ENCODE data around the gene TESK2. TPM values are rescaled to one million over a fixed set of nuclear protein-coding genes. Genes with fewer than 3 reads are reported as not detected.
A peak's percentile ranks its signal among the peaks of the same experiment; 100 is the strongest.

The TESK2 gene
- total and polyA plus RNA-seq, 2 of the 8 experiments (the other 6 are each of a cell fraction or from before 2014, with no cell fraction given), result 10.8 to 12.6 TPM

DNA sequence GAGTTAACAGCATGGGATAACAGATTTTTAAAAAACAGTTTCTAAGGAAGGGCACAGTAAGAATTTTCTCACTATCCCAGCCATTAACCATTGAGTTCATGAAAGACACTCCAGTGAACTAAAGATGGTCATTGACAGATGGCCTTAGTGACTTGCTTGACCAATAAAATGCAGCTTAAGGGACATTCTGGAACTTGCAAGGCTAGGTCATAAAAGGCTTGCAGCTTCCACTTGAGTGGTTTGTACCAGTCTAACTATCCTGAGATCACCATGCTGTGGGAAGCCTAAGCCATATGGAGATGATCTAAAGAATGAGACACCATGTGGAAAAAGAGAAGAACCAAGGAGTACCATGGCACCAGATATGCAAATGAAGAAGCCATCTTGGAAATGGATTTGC lies 112.8 kb downstream of the TESK2 start:
- Histone ChIP-seq H3K9me3 (ENCODE audit: insufficient read depth in 2 of 2, low read depth in 1 of 2, low read length in 1 of 2) (no peaks in the 10 kb centered on the region), H4K91ac (replicated peaks; ENCODE audit: insufficient read length, low read length) (no peak overlapping the region), H2AK5ac (ENCODE audit: low read depth, low read length) (no peak overlapping the region), H3K27ac (ENCODE audit: low read depth, low read length) (no peak overlapping the region), H3K4me3 (ENCODE audit: extremely low read depth in 1 of 4, insufficient read depth in 2 of 4, low read depth in 3 of 4, low read length in 4 of 4) (no peak overlapping the region), H2BK20ac (ENCODE audit: low read length) (no peak overlapping the region), H3K4me2 (ENCODE audit: insufficient read depth in 1 of 2, low read depth in 2 of 2, low read length in 2 of 2) (no peak overlapping the region), H3K36me3 (ENCODE audit: control insufficient read depth in 2 of 4, insufficient read depth in 4 of 4, low read length in 3 of 4) (no peaks in the 10 kb centered on the region), H3K79me1 (ENCODE audit: low read depth, low read length) (no peaks in the 10 kb centered on the region), H2BK120ac (replicated peaks; ENCODE audit: low read depth, low read length) (no peak overlapping the region), H4K5ac (ENCODE audit: insufficient read length, low read depth, low read length) (no peak overlapping the region), H3K23ac (ENCODE audit: insufficient read length) (no peak overlapping the region), H3K23me2 (ENCODE audit: low read depth, low read length) (no peaks in the 10 kb centered on the region), H3K9ac (replicated peaks in 1 of 4; ENCODE audit: extremely low read depth in 1 of 4, low read depth in 3 of 4, low read length in 3 of 4) (no peak overlapping the region), H3K14ac (ENCODE audit: insufficient read length) (no peak overlapping the region), H2AFZ (ENCODE audit: low read length) (no peak overlapping the region), H4K20me1 (replicated peaks in 1 of 2; ENCODE audit: control insufficient read depth in 1 of 2, insufficient read depth in 2 of 2, low read length in 2 of 2) (no peaks in the 10 kb centered on the region), H3K27me3 (replicated peaks in 1 of 4; ENCODE audit: control insufficient read depth in 3 of 4, extremely low read depth in 1 of 4, insufficient read depth in 3 of 4, low read length in 3 of 4) (no peaks in the 10 kb centered on the region), H3K18ac (ENCODE audit: extremely low read depth, low read length) (no peak overlapping the region), H3K56ac (replicated peaks; ENCODE audit: insufficient read length, low read depth, low read length) (no peak overlapping the region), H2BK15ac (ENCODE audit: low read length) (no peak overlapping the region), H3K4me1 (replicated peaks in 1 of 4; ENCODE audit: control insufficient read depth in 3 of 4, insufficient read depth in 4 of 4, low read length in 3 of 4) (no peaks in the 10 kb centered on the region), H2BK5ac (ENCODE audit: low read depth, low read length) (no peak overlapping the region), H2BK12ac (ENCODE audit: low read depth, low read length) (no peak overlapping the region), H4K8ac (ENCODE audit: extremely low read depth, insufficient read depth, low read length) (no peak overlapping the region), H3K79me2 (ENCODE audit: control insufficient read depth in 1 of 2, insufficient read depth in 2 of 2, low read length in 2 of 2) (no peaks in the 10 kb centered on the region), H3K4ac (replicated peaks; ENCODE audit: insufficient read length, low read depth, low read length) (no peak overlapping the region)
- CTCF ChIA-PET (ENCODE audit: partially characterized antibody), result interaction anchor here (1.0 to 1.3 kb wide), 4 partner anchors 21 to 192 kb away, joined by 3 to 5 read pairs (median 4); no protein-coding TSS in a partner anchor
- TF ChIP-seq BCL11A (IDR thresholded peaks at IDR 0.05; ENCODE audit: low read depth in 2 of 2, low read length in 2 of 2), result no peak
- TF ChIP-seq YY1 (IDR thresholded peaks at IDR 0.05; ENCODE audit: low read depth, low read length), result 0 out of 2 replicates have a peak, but pooled peaks have one; percentile 20
- no peak for FAIRE-seq
- POLR2A ChIA-PET (ENCODE audit: partially characterized antibody), result interaction anchor here (1.0 to 1.2 kb wide), 2 partner anchors 38 to 559 kb away, joined by 3 to 5 read pairs; partner anchors contain the start of genes MUTYH and TOE1
- no peak for DNase-seq (ENCODE audit: low read depth in 1 of 2, low spot score in 2 of 2)
